ENCODE measurements around the gene FREY1.
A peak's percentile ranks its signal among the peaks of the same experiment; 100 is the strongest.

Gene FREY1, protein sequence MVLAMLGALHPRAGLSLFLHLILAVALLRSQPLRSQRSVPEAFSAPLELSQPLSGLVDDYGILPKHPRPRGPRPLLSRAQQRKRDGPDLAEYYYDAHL

GRCh38 chr11:45906965-45907611 lies at the start of gene FREY1:
FREY1 (minus strand) TSS chr11:45907271; CDS start chr11:45907245, 26 bp downstream.
- no peak for DNase-seq

DNA sequence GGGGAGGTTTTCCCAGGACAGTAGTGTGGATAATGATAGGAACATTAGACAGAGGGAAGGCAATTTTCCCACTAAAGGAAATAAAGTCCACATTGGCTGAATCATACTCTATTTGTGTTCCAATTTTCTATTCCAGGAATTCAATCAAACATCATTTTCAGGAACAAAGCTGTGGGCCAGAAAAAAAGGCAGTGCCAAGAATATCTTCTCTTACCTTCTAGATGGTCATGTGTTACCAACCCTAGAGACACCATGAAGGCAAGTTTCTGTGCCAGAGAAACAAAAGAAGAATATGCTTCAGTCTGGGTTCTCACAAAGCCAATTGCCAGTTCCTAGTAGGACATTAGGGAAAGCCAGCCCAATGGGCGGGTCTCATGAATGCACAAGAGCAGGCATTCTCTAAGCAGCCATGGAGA lies 42.9 kb upstream of the FREY1 start:
- DNase-seq, result peak; percentile 33 to 56

DNA sequence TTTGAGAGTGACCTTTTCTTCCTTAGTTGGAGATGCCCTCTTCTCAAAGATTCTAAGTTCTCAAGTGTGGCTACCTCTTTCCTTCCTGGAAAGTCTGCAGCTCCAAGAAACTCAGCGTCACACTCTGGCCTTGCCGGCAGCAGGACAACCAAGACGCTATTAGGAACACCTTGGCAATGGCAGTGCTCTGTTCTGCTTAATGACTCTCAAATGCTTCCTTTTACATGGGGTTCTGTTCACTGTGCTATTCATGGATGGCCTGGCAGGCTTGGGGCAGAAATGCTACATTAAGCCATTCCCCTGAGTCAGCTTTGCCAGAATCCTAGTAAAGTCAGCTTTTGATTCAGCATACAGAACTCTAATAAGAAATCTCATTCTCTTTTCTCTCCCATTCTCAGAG lies 41.3 kb upstream of the FREY1 start:
- DNase-seq, result no peak

DNA sequence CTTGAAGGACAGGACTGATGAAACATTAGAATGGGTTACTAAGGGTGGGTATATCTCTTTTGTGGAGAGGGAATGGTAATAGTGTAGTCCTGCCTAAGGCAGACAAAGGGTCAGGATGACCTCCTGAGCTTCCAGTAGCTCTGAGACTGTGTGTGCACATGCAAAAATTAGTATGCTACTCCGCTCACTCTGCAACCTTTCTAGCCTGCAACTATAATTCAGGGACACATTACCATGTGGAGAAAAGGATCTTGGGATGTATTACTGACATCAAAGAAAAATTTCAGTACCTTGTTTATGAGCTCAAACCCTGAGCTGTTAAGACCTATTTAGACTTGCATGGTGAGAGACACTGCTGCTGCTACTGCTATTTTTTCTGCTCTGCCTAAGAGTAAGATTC lies 40.8 kb upstream of the FREY1 start:
- DNase-seq, result no peak

DNA sequence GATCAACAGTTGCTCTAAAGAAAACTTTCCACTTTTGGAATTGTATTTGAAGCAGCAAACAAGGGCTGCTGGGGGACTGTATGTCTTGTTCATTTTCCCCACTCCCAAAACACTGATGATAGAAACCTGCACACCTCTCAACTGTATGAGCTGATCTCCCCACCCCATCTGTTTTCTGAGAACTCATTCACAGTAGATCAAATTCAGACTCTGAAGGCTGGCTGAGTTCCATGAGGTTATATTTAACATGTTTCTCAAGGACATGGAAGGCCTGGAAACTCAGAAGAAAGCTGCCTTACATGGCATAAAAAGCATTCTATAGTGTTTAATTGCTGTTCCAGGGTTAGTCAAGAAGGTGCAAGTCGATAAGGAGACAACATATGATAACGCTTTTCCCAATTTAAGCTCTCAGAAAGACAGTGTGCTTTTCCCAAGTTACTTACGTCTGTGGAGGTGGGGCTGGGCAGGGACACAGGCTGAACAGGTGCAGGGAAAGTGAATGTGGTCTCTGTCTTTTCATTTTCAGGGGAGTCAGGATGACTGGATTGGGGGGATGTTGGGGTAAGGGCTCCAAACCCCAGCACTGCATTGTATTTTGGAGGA lies 38.4 kb upstream of the FREY1 start:
- DNase-seq, result no peak

DNA sequence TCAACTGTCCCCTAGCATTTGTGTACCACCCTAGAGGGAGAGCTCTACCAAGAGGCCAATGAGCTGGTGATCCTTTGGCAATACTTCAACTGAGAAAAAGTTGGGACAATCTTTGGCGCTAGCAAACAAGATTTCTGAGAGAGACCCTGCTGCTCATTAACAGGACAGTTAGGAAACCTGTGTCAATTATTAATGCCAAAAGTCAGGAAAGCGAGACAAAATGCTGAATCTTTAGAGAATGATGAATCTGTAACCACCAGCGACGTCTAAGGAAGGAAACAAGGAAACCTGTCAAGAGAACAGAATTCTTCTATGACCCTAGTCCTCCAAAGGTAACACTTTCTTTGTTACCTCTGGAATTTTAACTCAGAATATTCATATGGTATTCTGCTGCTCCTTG lies 35.3 kb upstream of the FREY1 start:
- no peak for DNase-seq

DNA sequence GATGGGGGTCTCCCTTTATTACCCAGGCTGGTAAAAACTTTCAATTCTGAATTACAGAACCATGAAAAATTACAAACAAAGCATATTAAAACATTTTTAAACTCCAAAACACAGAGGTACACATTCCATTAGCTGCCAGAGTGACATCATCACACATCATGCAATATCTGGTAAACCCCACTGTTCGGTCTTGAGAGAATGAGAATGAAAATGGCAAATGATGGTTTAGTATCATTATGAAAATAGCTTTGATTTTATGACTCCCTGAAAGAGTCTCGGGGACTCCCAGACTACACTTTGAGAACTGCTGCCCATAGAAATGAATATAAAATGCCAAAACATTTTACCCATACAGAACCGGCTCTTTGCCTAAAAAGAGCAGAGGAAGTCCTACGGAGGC lies 34.2 kb upstream of the FREY1 start:
- DNase-seq, result no peak

GRCh38 chr11:45939836-45940235 lies 32.8 kb upstream of the FREY1 start:
- DNase-seq, result no peak

DNA sequence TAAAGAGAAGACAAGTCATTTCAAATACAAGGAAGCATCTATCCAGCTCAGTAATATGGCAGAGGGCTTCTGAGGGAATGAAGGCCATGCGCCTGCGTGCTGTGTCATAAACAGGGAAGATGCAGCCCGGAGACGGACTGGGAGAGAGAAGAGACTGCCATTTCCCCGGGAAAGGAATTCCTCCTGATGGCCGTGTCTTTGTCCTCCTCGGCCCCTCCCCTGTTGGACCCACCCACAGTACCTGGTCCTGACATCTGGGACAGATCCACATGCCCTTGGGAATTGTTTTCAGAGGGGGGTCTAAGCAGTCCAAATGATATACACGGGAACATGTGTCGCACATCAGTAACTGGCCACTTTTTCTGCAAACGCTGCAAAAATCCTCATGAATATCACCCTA lies 30.8 kb upstream of the FREY1 start:
- DNase-seq, result no peak

- DNase-seq, result no peak
These were observed 29.5 kb upstream of the FREY1 start for GRCh38 chr11:45936511-45937054.

DNA sequence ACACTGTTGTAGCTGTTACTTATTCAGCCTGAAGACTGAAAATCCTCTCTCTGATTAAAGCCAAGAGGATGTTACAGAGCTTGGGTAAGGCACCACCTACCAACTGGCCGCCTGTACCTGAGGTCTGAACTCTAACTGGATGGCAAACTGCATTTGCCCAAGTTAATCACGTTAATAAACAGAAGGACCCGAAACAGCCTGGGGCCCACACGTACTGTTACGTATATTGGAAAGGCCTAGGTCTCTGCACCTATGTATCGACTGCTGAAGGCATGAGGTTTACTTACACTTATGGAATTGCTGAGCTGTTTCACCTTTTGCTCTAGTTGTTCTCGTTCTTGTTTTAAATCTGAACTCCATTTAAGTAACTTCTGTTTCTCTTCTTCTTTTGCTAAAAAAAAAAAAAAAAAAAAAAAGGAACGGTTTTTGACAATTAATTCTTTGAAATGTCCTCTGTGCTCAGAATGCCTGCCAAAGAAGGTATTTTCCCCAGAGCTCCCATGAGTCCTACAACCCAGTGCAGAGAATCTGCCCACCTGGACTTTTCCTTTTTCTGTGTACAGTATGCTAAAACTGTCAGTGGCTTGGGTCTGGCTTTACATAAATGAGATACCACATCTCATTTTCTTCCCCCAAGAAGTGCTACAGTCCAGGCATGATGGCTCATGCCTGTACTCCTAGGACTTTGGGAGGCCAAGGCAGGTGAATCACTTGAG lies 28.4 kb upstream of the FREY1 start:
- DNase-seq, result no peak

GRCh38 chr11:45934580-45935318 lies 27.7 kb upstream of the FREY1 start:
- no peak for DNase-seq

- no peak for DNase-seq
These were observed 26.9 kb upstream of the FREY1 start for GRCh38 chr11:45933846-45934579.

DNA sequence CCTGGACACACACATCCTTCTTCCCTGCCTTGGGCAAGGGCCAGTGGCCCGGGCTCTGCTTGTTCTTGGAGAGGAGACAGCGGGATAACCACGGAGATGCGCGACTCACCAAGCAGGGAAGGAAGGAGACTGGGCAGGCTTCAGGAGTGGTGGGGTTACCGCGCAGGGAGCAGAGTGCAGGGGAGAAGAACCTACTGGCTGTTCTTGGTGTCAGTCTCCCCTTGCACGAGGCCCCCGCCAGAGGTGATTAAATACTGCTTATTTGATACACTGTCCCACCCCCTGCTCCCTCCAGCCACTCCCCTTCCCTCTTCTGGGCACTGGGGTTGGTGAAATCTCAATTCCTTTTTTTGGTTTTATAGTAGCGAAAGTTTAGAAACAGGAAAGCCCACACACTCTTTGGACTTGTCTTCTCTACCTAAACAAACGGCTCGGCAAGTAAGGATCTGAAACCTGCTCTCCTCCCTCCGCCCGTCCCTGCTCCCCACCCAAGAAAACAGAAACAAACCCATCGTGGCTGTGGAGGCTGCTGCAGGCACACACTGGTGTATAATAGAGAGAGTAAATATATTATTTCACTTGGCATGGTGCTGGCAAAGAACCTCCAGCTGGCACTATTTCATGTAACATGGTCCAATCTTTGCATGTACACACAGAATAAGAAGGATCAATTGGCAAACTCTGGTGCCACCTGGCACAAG lies 26.2 kb upstream of the FREY1 start:
- DNase-seq, result no peak

GRCh38 chr11:45932217-45932616 lies 25.1 kb upstream of the FREY1 start:
- no peak for DNase-seq

GRCh38 chr11:45931739-45932138 lies 24.7 kb upstream of the FREY1 start:
- no peak for DNase-seq

- no peak for DNase-seq
These were observed 24.0 kb upstream of the FREY1 start for GRCh38 chr11:45930951-45931570.

- DNase-seq, result no peak
These were observed 23.1 kb upstream of the FREY1 start for GRCh38 chr11:45930031-45930794.

DNA sequence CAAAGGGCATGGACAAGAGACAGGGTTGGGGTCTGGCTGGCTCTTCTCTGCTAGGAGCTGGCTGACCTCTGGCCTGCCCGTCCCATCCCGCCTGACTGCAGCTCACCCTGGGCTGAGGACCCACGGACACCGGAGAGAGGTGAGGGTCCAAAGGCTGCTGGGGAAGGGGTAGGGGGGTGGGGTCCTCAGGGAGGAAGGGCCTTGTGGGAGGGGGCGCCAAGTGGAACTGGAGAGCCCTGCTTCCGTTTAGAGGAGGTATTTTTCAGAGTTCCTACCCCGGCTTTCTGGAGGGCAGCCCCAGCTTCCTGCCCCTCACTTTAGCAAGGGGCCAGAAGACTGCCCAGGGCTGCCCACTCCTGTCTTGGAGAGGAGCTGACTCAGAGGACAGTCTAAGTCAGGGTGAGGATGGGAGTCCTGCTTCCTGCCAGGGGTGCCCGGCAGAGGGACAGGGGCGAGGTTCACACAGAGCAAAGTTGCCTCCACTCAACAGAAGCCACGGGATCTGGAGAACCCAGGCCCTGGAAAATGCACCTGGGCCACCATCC lies 22.5 kb upstream of the FREY1 start:
- no peak for DNase-seq
